Measurements from ENCODE around the gene PODXL2. TPM values are rescaled to one million over a fixed set of nuclear protein-coding genes. Genes with fewer than 3 reads are reported as not detected.

Gene PODXL2
- total RNA-seq, 1 experiment from 2014 or later = 5.9 TPM

DNA sequence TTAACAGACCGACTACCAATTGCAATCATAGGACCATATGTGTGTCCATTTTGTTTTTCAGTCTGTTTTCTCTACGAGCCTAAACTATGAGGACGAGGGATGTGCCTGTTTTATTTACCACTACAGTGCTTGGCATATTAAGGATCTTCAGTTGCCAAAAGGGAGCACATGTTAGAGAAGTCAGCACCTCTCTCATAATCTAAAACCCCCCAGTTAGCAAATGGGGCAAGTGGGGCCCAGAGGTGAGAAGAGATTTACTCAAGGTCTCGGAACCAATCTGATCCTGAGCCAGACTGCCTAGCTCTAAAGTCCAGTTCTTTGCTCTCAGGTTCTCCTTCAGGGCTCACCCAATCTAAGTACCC lies 578 bp upstream of the PODXL2 start:
- DNase-seq (ENCODE audit: low read depth) = no peak

DNA sequence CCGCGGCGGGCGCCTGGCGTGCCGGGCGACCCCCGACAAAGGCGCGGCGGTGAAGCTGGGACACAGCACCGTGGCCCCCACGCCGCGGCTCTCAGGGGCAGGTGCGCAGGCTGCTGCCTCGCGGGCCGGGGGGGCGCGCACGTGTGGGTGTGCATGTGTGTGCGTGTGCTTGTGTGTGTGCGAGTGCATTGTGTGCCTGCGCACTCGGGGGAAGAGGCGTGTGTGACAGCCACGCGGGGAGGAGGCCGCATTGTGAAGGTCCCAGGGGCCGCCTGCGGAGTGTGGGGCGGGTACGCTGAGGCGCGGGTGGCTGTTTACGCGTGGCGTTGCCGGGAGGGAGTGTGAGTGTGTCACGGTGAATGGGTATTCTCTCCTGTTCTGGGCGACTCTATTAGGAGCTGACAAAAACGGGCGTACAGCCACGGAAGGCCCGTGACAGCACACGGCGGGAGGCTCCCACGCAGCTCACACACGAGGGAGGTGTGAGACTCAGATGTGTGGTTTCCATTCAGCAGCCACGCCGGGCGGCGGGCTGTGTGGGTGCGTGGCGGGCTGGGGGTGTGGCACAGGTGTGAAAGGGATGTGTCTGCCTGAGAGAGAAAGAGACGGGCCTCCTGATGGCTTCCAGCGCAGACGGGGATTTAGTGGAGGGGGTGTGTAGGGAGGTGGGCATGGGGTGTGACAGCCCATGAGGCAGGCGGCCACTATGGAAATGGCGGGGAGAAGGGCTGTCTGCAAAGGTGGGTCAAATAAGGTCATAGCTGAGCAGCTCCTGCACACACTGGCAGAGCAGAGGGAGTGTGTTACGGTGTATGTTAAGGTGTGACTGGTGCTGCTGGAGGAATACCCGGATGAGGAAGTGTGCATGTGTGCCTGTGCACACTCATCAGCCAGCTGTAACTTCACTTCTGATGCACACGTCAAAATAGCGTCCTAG lies 750 bp downstream of the PODXL2 start:
- DNase-seq (ENCODE audit: low read depth) = no peak

DNA sequence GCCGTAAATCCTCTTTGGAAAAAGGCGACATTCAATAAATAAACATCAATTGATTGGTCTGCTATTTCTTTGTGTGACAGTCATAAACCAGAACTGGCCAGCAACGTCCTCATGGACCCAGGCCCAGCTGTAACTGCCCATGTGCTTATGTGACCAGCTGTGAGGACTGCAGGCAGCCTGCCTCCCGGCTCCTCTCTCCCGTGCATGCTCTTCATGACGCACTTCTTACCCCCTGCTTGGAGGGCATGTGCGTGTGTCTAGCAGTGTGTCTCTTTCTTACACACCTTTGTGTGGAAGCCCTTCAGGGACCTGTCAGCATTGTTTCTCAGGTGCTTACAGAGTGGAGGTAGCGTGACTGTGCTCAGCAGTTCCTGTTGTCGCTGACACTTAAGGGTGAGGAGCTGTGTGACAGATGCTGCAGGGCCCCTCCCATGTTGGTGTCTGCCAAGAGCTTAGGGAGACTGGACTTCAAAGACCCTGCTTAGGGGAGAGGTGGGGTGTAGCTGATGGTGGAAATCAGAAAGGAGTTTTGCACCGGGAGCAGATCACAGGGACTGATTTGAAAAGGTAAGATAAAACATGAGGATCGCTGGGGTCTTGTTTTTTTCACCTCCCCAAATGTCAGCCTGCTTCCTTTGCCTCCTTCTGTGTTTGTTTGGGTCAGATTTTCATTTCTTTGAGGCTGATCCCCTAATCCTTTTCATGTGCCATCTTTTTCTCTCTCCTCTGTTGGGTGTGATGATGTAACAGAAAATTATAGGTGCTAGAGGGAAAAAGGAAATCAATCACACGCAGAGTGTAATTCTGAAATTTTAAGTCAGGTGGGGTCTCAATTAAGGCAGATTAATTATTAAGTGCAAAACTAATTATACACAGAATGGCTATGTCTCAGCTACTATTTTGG lies 2.1 kb downstream of the PODXL2 start:
- DNase-seq (ENCODE audit: low read depth) = no peak

- no peak for DNase-seq (ENCODE audit: low read depth)
Measured at GRCh38 chr3:127632035-127632820, 3.2 kb downstream of the PODXL2 start.

GRCh38 chr3:127634653-127635052 lies 5.7 kb downstream of the PODXL2 start:
- no peak for DNase-seq (ENCODE audit: low read depth)

DNA sequence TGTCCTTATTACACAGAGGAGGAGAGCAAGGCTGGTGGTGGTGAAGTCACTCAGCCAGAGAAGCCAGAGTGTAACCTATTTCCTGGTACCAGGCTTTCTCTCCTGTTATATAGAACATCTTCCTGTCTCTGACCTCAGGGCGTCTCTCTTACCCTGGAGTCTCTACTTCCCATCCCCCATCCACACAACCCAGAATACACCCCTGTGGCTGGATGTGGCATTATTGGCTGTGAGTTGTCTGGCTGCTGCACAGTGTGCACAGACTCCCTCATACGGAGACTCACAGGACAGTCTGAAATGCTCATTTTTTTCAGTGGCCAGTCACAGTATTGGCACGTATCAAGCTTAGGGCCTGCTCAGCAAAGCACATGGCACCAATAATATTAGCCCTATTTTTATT lies 8.6 kb downstream of the PODXL2 start:
- peak; percentile 53 for DNase-seq (ENCODE audit: low read depth)

DNA sequence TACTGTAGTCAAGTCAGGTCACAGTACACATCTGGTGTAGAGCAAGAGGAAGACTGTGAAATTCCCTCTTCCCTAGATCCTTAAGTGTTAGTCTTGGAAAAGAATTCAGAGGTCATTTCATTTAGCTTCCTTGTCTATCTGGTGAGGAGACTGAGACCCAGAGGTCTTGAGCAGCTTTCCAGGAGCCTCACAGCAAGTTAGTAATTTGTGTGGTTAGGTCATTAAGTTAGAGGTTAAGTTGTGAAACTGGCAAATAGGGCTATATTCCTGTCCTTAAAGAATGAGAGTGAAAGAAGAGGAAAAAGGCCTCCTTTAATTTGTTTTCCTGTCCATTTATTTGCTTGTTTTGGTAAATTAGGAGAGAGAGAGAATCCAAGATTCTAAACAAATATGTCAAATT lies 9.0 kb downstream of the PODXL2 start:
- DNase-seq (ENCODE audit: low read depth) = no peak

- peak; percentile 91 for DNase-seq (ENCODE audit: low read depth)
Measured at GRCh38 chr3:127639173-127640041, 10.4 kb downstream of the PODXL2 start.

DNA sequence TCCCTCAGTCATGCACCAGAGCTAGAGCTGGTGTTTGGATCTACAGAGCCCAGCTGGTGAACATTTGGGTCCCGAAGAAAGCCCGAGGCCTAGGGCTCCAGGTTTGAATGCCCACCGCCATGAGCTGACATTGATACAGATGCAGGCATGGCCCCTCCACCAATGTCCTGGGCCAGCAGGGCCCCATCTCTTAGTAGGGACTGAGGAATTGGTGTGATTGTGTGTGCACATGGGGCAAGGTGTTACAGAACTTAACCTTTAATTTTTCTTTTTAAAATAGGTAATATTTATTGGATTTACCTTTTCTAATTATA lies 11.0 kb downstream of the PODXL2 start:
- no peak for DNase-seq (ENCODE audit: low read depth)

DNA sequence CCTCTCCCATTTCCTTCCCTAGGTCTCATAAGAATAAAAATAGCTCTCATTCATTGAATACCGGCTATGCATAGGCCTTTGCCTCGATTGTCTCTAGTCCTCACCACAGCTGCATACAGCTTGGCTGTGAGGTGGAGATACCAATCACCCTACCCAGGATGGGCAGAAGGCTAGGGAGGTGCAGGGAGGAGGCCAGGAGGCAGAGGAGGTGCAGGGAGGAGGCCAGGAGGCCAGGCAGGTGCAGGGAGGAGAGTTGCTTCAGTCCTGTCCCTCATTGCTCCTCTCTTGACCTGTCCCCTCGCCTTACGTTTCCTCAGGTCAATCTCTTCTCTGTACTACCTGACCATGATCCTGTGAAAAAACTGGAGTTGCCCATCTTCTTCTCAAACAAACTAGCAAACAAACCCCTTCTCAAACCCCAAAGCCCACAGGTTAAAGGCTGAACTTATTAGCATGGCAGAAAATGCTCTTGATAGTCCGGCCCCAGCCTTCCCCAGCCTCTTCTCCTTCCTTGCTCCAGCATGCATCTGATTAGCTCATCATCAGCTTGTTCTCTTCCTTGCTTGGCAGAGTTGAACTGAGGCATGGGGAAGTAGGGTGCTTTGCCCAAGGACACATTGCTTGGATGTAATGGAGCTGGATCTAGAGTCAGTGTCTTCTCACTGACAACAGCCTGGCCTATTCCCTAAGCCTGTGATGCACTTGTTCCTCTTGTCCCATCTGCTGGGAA lies 15.8 kb downstream of the PODXL2 start:
- DNase-seq (ENCODE audit: low read depth) = no peak

DNA sequence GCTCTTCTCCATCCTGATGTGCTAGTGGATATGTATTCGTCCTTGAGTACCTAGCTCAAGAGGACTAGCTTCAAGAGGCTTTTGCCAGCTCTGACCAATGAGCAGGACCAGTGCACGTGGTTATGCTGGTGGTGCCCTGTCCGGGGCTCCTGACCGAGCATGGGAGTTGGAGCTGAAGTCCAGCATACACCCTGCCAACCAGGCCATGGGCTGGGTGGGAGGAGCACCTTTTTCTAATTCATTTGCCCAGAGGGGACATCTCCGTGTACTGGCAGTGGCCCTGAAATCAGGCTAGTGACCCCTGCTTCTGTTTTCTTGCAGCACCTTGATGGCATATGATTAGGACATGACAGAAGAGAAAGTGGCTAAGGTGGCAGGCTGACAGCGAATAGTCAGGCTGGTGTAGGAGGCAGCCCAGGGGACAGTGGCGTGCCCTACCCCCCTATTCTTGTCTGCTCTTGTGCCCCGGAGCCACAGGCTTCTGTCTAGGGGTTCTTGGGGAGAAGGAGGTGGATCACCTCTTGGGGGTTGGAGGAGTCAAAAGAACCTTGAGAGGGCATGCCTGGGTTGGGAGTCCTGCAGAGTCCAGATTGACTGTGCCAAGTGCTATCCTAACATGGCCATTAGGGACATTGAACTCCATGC lies 16.5 kb downstream of the PODXL2 start:
- DNase-seq (ENCODE audit: low read depth) = no peak

GRCh38 chr3:127646501-127647046 lies 17.6 kb downstream of the PODXL2 start:
- DNase-seq (ENCODE audit: low read depth) = peak; percentile 40

GRCh38 chr3:127647166-127647844 lies 18.3 kb downstream of the PODXL2 start:
- DNase-seq (ENCODE audit: low read depth) = no peak

DNA sequence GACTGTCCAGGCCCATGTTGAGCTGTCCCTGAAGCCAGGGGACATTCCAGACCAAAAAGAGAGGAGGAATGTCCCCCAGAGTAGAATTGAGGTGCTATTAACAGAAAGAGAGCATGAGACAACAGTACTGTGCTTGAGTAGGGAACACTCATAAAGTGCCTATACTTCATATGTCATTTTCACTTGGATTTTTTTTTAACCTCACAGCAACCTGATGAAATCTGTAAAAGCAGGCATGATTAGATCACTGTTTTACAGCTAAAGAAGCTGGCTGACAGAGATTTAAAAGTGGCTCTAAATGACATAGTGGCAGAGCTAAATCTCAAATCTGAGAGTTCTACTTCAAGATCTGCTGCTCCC lies 18.8 kb downstream of the PODXL2 start:
- no peak for DNase-seq (ENCODE audit: low read depth)

- no peak for DNase-seq (ENCODE audit: low read depth)
Measured at GRCh38 chr3:127650236-127650635, 21.3 kb downstream of the PODXL2 start.

- no peak for DNase-seq (ENCODE audit: low read depth)
Measured at GRCh38 chr3:127651516-127652172, 22.7 kb downstream of the PODXL2 start.

GRCh38 chr3:127652246-127652995 lies 23.4 kb downstream of the PODXL2 start:
- DNase-seq (ENCODE audit: low read depth) = peak; percentile 56

DNA sequence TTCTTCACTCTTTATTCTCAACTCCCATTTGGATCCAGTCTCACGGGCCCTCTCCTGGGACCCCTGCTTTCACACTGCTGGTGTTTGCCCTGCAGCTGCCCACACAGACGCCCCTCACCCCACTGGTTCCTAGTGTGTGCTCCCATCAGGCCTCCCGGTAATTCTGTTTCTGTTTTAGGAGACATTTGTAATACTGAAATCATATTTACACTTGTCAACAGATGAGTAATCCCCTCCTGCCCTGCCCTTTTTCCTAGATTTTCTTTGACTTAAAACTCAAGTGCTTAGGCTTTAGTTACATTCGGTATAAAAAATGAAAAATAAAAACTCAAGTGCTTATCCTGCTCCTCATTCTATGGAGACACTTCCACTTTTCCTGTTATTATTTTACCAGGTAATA lies 25.4 kb downstream of the PODXL2 start:
- no peak for DNase-seq (ENCODE audit: low read depth)

Data from RPMI7951 (cell line).